Transverse colon (tissue), 4 donors: ENCODE data around the gene OPN1LW. TPM values are rescaled to one million over a fixed set of nuclear protein-coding genes. Genes with fewer than 3 reads are reported as not detected.

Experiments used
- DNase-seq: peaks from one replicate; pipeline ENCODE4 v3.0.0-alpha.2; 2019
- H3K27ac ChIP-seq, 4 donors: fragments of 200-600 bp; sonication (generic); 2 replicates each; pipeline ENCODE4 v1.5.1; 2016 to 2018; ENCODE audit warnings: inconsistent platforms in 4 of 4
- H3K27me3 ChIP-seq: fragments of 200-600 bp; sonication (generic); 2 replicates; pipeline ENCODE4 v1.5.1; 2017; ENCODE audit warnings: inconsistent platforms
- H3K36me3 ChIP-seq, 4 donors: fragments of 200-600 bp; sonication (generic); 2 replicates each; pipeline ENCODE4 v1.5.1; 2017 to 2019; ENCODE audit warnings: inconsistent platforms in 4 of 4
- H3K4me1 ChIP-seq, 4 donors: fragments of 200-600 bp; sonication (generic); 2 replicates each; pipeline ENCODE4 v1.5.1; 2017 to 2020; ENCODE audit warnings: inconsistent platforms in 4 of 4
- H3K4me3 ChIP-seq, 4 donors: fragments of 200-600 bp; sonication (generic); 1 replicate in 1 of 4; 2 replicates in 3 of 4; pipeline versions ENCODE4 v1.5.1 to v1.6.1; 2017 to 2019; ENCODE audit warnings: inconsistent platforms in 4 of 4
- H3K9me3 ChIP-seq, 2 donors: fragments of 200-600 bp; sonication (generic); 2 replicates each; pipeline ENCODE4 v1.5.1; 2017 to 2019; ENCODE audit warnings: inconsistent platforms in 2 of 2
- EP300 ChIP-seq: sonication (generic); formaldehyde crosslinking; IDR thresholded peaks from one replicate; pipeline ENCODE4 v1.6.1; 2017; ENCODE audit warnings: antibody characterized with exemption, low read depth
- POLR2A ChIP-seq: fragments of 450-650 bp; IDR thresholded peaks from one replicate; pipeline ENCODE4 v1.6.1; 2016; ENCODE audit warnings: antibody characterized with exemption, mild to moderate bottlenecking, moderate library complexity
- POLR2AphosphoS5 ChIP-seq, 3 donors: sonication (generic); formaldehyde crosslinking; IDR thresholded peaks; one replicate each; pipeline ENCODE4 v1.6.1; 2016; ENCODE audit warnings: antibody characterized with exemption in 3 of 3
- WGBS, 2 donors: methylation state at CpG; one replicate each; pipeline ENCODE4 v1.1.5; 2018; ENCODE audit warnings: low coverage in 1 of 2; 5-methylcytosine and 5-hydroxymethylcytosine counted together
- in situ Hi-C, 4 donors: fragments of 200-750 bp; cut with MboI; loops; one replicate each; pipeline versions ENCODE4 v1.15.0 to v1.15.1; 2017; ENCODE audit warnings: low sequenced_read_pairs in 3 of 4, low pct_ligation_motif_present in 1 of 4, low pct_unique_long_range_greater_than_20kb in 1 of 4
- intact Hi-C: fragments of 100-400 bp; cut with DNase I; formaldehyde crosslinking; loops from one replicate; pipeline ENCODE4 v1.15.1; 2023; ENCODE audit warnings: low total_unique reads
- total RNA-seq, 4 donors: library from RNA; depleted of rRNA; stranded (reverse); fragments of >200 nt; gene quantifications; one replicate each; pipeline ENCODE4 v1.1.0, GENCODE V29; 2016
- TF ChIP-seq, protein P1 (sequence below), 5 experiments: fragments of 200-600 bp in 3 of 5; fragments of 450-650 bp in 2 of 5; sonication (generic) in 3 of 5; IDR thresholded peaks; 1 replicate in 2 of 5; 2 replicates in 3 of 5; pipeline ENCODE4 v1.5.1; 2016 to 2017; ENCODE audit warnings: antibody characterized with exemption in 5 of 5, inconsistent platforms in 3 of 5, mild to moderate bottlenecking in 2 of 5, moderate library complexity in 1 of 5

Gene OPN1LW
- total RNA-seq, 4 donors from 2014 or later: not detected

DNA sequence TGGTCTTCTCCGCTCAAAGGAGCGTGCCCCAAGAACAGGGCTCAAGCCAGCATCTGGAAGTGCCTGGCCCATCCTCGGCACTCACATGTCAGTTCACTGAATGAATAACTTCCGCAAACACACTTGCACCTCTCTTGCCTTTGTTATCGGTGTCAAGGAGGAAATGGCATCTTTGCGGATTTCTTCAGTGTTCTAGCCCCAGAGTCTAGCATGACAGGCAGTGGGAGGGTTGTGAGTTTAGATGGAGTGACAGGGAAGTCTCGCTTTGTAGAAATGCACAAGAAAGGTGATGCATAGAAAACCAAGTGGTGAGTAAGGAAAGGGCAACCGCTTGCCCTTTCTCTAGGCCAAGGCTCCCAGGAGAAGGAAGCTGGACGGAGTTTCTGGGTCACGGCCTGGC, 29.0 kb upstream of the OPN1LW start:
- intact Hi-C loops: no loop called here
- in situ Hi-C loops: no loop called here
- Histone ChIP-seq H3K36me3 (no peaks in the 10 kb centered on the region), H3K4me1 (no peaks in the 10 kb centered on the region), H3K27me3 (no peaks in the 10 kb centered on the region), H3K27ac (no peak overlapping the region), H3K9me3 (no peaks in the 10 kb centered on the region), H3K4me3 (no peak overlapping the region)
- TF ChIP-seq POLR2AphosphoS5 (IDR thresholded peaks at IDR 0.05) (no peak), POLR2A (no peak), EP300 (no peak)
- TF ChIP-seq, protein P1, sequence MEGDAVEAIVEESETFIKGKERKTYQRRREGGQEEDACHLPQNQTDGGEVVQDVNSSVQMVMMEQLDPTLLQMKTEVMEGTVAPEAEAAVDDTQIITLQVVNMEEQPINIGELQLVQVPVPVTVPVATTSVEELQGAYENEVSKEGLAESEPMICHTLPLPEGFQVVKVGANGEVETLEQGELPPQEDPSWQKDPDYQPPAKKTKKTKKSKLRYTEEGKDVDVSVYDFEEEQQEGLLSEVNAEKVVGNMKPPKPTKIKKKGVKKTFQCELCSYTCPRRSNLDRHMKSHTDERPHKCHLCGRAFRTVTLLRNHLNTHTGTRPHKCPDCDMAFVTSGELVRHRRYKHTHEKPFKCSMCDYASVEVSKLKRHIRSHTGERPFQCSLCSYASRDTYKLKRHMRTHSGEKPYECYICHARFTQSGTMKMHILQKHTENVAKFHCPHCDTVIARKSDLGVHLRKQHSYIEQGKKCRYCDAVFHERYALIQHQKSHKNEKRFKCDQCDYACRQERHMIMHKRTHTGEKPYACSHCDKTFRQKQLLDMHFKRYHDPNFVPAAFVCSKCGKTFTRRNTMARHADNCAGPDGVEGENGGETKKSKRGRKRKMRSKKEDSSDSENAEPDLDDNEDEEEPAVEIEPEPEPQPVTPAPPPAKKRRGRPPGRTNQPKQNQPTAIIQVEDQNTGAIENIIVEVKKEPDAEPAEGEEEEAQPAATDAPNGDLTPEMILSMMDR (IDR thresholded peaks at IDR 0.05): no peak
- 87% methylated on average over 10 of the region's 10 CpGs; no CpG with 5 or more reads in 1 of the 2 donors for WGBS, 2 donors
- DNase-seq: no peak

DNA sequence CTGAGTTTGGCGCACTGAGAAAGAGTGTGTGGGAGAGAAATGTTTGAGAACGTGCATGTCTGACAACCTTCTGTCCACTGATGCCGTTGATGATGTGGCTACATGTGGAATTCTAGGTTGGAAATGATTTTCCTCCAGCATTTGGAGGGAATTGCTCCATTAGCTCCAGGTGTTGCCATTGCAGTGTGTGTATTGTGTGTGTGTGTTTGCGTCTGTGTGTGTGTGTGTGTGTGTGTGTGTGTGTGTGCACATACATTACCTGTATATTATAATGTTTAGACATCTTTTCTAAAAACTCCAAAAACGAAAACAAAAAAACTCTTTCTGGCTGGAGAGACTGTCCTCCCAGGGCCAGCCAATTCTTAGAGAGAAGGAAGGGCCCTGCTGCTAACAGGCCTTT, 28.3 kb upstream of the OPN1LW start:
- TF ChIP-seq, protein P1 (IDR thresholded peaks at IDR 0.05): no peak
- TF ChIP-seq POLR2A: no peak
- H3K4me1 ChIP-seq: no peaks in the 10 kb centered on the region
- DNase-seq: no peak
- intact Hi-C loops: no loop called here
- no peaks in the 10 kb centered on the region for H3K36me3 ChIP-seq
- H3K27ac ChIP-seq: no peak overlapping the region
- 81% methylated on average over 5 of the region's 5 CpGs; no CpG with 5 or more reads in 1 of the 2 donors for WGBS, 2 donors
- no peaks in the 10 kb centered on the region for H3K27me3 ChIP-seq
- H3K4me3 ChIP-seq: no peak overlapping the region
- in situ Hi-C loops: no loop called here
- H3K9me3 ChIP-seq: no peaks in the 10 kb centered on the region

DNA sequence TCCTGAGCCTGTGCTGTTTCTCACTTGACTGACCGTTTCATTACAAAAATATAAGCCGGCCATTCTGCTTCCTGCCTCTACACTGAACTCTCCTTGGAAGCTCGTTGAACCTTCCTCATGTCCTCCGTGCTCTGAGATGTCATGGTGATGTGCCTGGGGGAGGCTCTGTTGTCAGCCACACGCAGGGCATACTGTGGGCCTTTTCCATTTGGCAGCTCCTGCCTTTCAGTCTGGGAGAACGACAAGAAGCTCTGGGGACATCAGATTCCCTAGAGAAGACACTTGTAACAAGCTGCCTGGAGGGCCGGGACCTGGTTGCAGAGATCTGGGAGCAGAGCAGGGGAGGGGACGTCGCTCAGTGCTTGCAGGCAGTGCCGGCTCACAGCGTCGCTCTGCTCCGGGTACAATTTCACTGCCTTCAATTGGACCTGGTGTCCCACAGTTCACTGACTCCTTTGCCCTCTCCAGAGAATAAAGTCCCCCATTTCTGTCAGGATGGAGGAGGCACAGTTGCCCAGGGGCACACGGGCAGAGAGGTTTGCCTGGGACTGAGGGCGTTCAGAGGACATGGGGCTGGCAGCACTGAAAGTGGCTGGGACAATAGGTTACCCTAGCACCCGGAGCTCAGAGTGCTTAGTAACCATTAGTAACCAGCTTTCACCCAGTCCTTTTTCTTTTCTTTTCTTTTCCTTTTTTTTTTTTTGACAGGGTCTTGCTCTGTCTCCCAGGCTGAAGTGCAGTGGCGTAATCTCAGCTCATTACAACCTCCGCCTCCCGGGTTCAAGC, 27.4 kb upstream of the OPN1LW start:
- H3K27ac ChIP-seq: no peak overlapping the region
- WGBS, 2 donors: 77 to 93% methylated on average over 3 to 19 of the region's 19 CpGs
- in situ Hi-C loops: no loop called here

DNA sequence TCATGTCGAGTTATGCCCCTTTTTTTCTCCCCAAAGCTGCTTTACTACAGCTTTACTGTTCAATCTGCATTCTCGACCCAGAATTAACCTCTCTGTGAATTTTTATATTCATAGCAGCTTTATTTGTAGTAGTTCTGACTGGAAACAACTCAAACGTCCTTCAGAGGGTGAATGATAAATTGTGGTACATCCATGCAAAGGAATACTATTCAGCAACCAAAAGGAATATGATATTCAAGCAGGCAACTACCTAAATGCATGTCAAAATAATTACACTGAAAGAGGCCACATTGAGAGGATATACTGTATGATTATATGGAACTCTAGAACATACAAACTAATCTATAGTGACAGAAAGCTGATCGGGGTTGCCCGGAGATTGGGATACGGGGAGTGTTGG, 26.5 kb upstream of the OPN1LW start:
- in situ Hi-C loops (no loop called here), intact Hi-C loops (no loop called here)
- no peaks in the 10 kb centered on the region for H3K4me1 ChIP-seq
- no peaks in the 10 kb centered on the region for H3K27me3 ChIP-seq
- no peaks in the 10 kb centered on the region for H3K36me3 ChIP-seq
- 69 to 96% methylated on average over 5 to 6 of the region's 6 CpGs for WGBS, 2 donors
- H3K9me3 ChIP-seq: no peaks in the 10 kb centered on the region
- H3K4me3 ChIP-seq: no peak overlapping the region
- DNase-seq: no peak
- TF ChIP-seq POLR2A (no peak), POLR2AphosphoS5 (IDR thresholded peaks at IDR 0.05) (no peak), EP300 (no peak)
- TF ChIP-seq, protein P1 (IDR thresholded peaks at IDR 0.05): no peak
- no peak overlapping the region for H3K27ac ChIP-seq

More for the DNA sequence above, 27.4 kb upstream of the OPN1LW start:
- TF ChIP-seq, protein P1 (IDR thresholded peaks at IDR 0.05): no peak
- no peak for TF ChIP-seq POLR2A
- no peak for TF ChIP-seq POLR2AphosphoS5 (IDR thresholded peaks at IDR 0.05)
- TF ChIP-seq EP300: no peak
- intact Hi-C loops: no loop called here
- no peak for DNase-seq
- no peaks in the 10 kb centered on the region for H3K27me3 ChIP-seq
- H3K9me3 ChIP-seq: no peaks in the 10 kb centered on the region
- H3K4me1 ChIP-seq: no peaks in the 10 kb centered on the region
- no peaks in the 10 kb centered on the region for H3K36me3 ChIP-seq
- H3K4me3 ChIP-seq: no peak overlapping the region
